GM12878 (cell line): ENCODE measurements around the gene TAS2R60. TPM values are rescaled to one million over a fixed set of nuclear protein-coding genes. Genes with fewer than 3 reads are reported as not detected.

Source experiments
- ATAC-seq: fragments of 200-7000 bp; cut with Tn5 transposase; 3 replicates; pipeline ENCODE4 v1.9.1; 2020; ENCODE audit warnings: mild to moderate bottlenecking, moderate library complexity
- BruUV-seq: library from RNA; stranded (reverse); fragments of 400-500 nt; replicated peaks from 2 replicates; lab custom pipeline; 2021; lab: Mats Ljungman, UMichigan
- CTCF ChIA-PET: fragments of 300-600 bp; sonication (Branson Sonifier 250); formaldehyde crosslinking; extraction: SDS; loops from one replicate; lab custom pipeline; 2021; ENCODE audit warnings: inconsistent platforms; lab: Yijun Ruan, JAX
- POLR2A ChIA-PET: fragments of 350-600 bp; formaldehyde crosslinking; extraction: SDS; loops from one replicate; lab custom pipeline; 2021; ENCODE audit warnings: inconsistent platforms; lab: Charles Lee
- RAD21 ChIA-PET: fragments of 300-600 bp; sonication (Branson Sonifier 250); formaldehyde crosslinking; loops from one replicate; lab custom pipeline; 2023; ENCODE audit warnings: antibody characterized with exemption; ENCODE audit not compliant: unreplicated experiment; lab: Charles Lee
- SMC1A ChIA-PET: fragments of 300-600 bp; sonication (Branson Sonifier 250); formaldehyde crosslinking; loops from one replicate; lab custom pipeline; 2023; ENCODE audit not compliant: unreplicated experiment, uncharacterized antibody; lab: Charles Lee
- DNase-seq: peaks from one replicate; pipeline ENCODE4 v3.0.0-alpha.2; 2011; ENCODE audit warnings: low read depth, low spot score
- FAIRE-seq: peaks from 3 replicates; lab custom pipeline; 2011; peaks lifted over from hg19 to GRCh38; lab: Jason Lieb, UNC
- H2AFZ ChIP-seq: 2 replicates; pipeline ENCODE4 v1.6.0; 2011; ENCODE audit warnings: low read depth, low read length, control low read depth; ENCODE audit not compliant: control insufficient read depth
- H3K27ac ChIP-seq: 2 replicates; pipeline ENCODE4 v1.5.1; 2011; ENCODE audit warnings: control low read depth; ENCODE audit not compliant: control insufficient read depth, insufficient read depth
- H3K27me3 ChIP-seq, 2 experiments: replicated peaks in 1 of 2; 2 replicates each; pipeline versions ENCODE4 v1.6.0 to v1.6.1; 2011; ENCODE audit warnings: low read length in 1 of 2; ENCODE audit not compliant: control insufficient read depth in 2 of 2, insufficient read depth in 2 of 2
- H3K36me3 ChIP-seq, 2 experiments: 2 replicates each; pipeline ENCODE4 v1.5.1; 2011; ENCODE audit warnings: low read length in 1 of 2; ENCODE audit not compliant: control insufficient read depth in 2 of 2, insufficient read depth in 2 of 2
- H3K4me1 ChIP-seq: 2 replicates; pipeline ENCODE4 v1.6.1; 2011; ENCODE audit warnings: mild to moderate bottlenecking, low read length, moderate library complexity, mixed read lengths; ENCODE audit not compliant: control insufficient read depth, insufficient read depth
- H3K4me2 ChIP-seq: 2 replicates; pipeline ENCODE4 v1.6.0; 2011; ENCODE audit warnings: control low read depth; ENCODE audit not compliant: control insufficient read depth, insufficient read depth
- H3K4me3 ChIP-seq: fragments of 200-600 bp; sonication (generic); 2 replicates; pipeline ENCODE4 v1.5.1; 2016
- H3K79me2 ChIP-seq: 2 replicates; pipeline ENCODE4 v1.6.0; 2011; ENCODE audit warnings: low read length; ENCODE audit not compliant: control insufficient read depth, insufficient read depth
- H3K9ac ChIP-seq: 2 replicates; pipeline ENCODE4 v1.8.0; 2011; ENCODE audit warnings: low read length, control low read depth, mixed read lengths; ENCODE audit not compliant: control insufficient read depth, insufficient read depth
- H3K9me3 ChIP-seq: replicated peaks from 3 replicates; pipeline ENCODE4 v1.5.1; 2011; ENCODE audit warnings: mild to moderate bottlenecking, low read length; ENCODE audit not compliant: control insufficient read depth, insufficient read depth
- H4K20me1 ChIP-seq: 2 replicates; pipeline ENCODE4 v1.6.0; 2011; ENCODE audit not compliant: control insufficient read depth, insufficient read depth
- BCL11A ChIP-seq: IDR thresholded peaks from 2 replicates; pipeline ENCODE4 v1.6.1; 2011; ENCODE audit warnings: low read depth, low read length
- BMI1 ChIP-seq: fragments of 450-650 bp; IDR thresholded peaks from 2 replicates; pipeline ENCODE4 v1.6.1; 2016; ENCODE audit warnings: mild to moderate bottlenecking, moderate library complexity, borderline replicate concordance
- BRCA1 ChIP-seq: IDR thresholded peaks from 2 replicates; pipeline ENCODE4 v1.6.1; 2011; ENCODE audit warnings: low read depth, low read length, improper control_type of control experiment
- CBFB ChIP-seq: IDR thresholded peaks from 2 replicates; pipeline ENCODE4 v1.6.1; 2016; ENCODE audit warnings: antibody characterized with exemption, low read depth
- CEBPB ChIP-seq, 2 experiments: fragments of 150-350 bp in 1 of 2; IDR thresholded peaks; 2 replicates each; pipeline ENCODE4 v1.6.1; 2012 to 2014; ENCODE audit warnings: low read depth in 2 of 2, low read length in 2 of 2, borderline replicate concordance in 1 of 2, inconsistent platforms in 1 of 2
- HDAC6 ChIP-seq: fragments of 200-600 bp; sonication (generic); IDR thresholded peaks from one replicate; pipeline ENCODE4 v1.8.0; 2017; ENCODE audit warnings: antibody characterized with exemption; ENCODE audit not compliant: unreplicated experiment
- KDM1A ChIP-seq: fragments of 200-600 bp; sonication (generic); IDR thresholded peaks from 2 replicates; pipeline ENCODE4 v1.6.1; 2016; ENCODE audit warnings: borderline replicate concordance
- KLF5 ChIP-seq: fragments of 450-650 bp; IDR thresholded peaks from 2 replicates; pipeline ENCODE4 v1.6.1; 2014; ENCODE audit warnings: mild to moderate bottlenecking; ENCODE audit not compliant: partially characterized antibody
- LARP7 ChIP-seq: fragments of 450-650 bp; IDR thresholded peaks from 2 replicates; pipeline ENCODE4 v1.6.1; 2017; ENCODE audit warnings: mild to moderate bottlenecking
- MEF2A ChIP-seq: IDR thresholded peaks from 2 replicates; pipeline ENCODE4 v1.6.1; 2011; ENCODE audit warnings: low read depth, mild to moderate bottlenecking, low read length, moderate library complexity; ENCODE audit not compliant: insufficient read depth
- MLLT1 ChIP-seq: fragments of 450-650 bp; IDR thresholded peaks from 2 replicates; pipeline ENCODE4 v1.6.1; 2016; ENCODE audit warnings: mild to moderate bottlenecking
- NR2C2 ChIP-seq: IDR thresholded peaks from 2 replicates; pipeline ENCODE4 v1.6.1; 2011; ENCODE audit warnings: borderline replicate concordance, low read depth; ENCODE audit not compliant: control insufficient read depth, insufficient read length
- NR2F1 ChIP-seq: fragments of 450-650 bp; conservative IDR thresholded peaks from 2 replicates; pipeline ENCODE4 v1.6.1; 2017; ENCODE audit warnings: mild to moderate bottlenecking
- PAX5 ChIP-seq: IDR thresholded peaks from 2 replicates; pipeline ENCODE4 v1.6.1; 2011; ENCODE audit warnings: low read depth, low read length, borderline replicate concordance
- PAX8 ChIP-seq: fragments of 450-650 bp; IDR thresholded peaks from 2 replicates; pipeline ENCODE4 v1.6.1; 2017; ENCODE audit warnings: mild to moderate bottlenecking, moderate library complexity
- SIX5 ChIP-seq: IDR thresholded peaks from 2 replicates; pipeline ENCODE4 v1.6.1; 2011; ENCODE audit warnings: mild to moderate bottlenecking, low read depth, low read length, moderate library complexity; ENCODE audit not compliant: severe bottlenecking
- in situ Hi-C: fragments of 300-500 bp; cut with MboI; formaldehyde crosslinking; loops from 9 replicates; pipeline ENCODE4 v1.14.3; 2018; ENCODE audit warnings: mixed read lengths
- intact Hi-C: fragments of 100-400 bp; cut with micrococcal nuclease; formaldehyde crosslinking; loops from one replicate; pipeline ENCODE4 v1.14.2; 2022; ENCODE audit not compliant: unreplicated experiment
- polyA plus RNA-seq, 11 experiments: library from polyadenylated mRNA; depleted of rRNA in 4 of 11; unstranded in 6 of 11; stranded (reverse) in 5 of 11; fragments of >200 nt; fragmentation: Nextera tagmentation in 4 of 11; fragmentation: Illumina TruSeq in 1 of 11; extraction: Ambion mirVana in 4 of 11; extraction: Trizol in 1 of 11; gene quantifications; 1 replicate in 1 of 11; 2 replicates in 10 of 11; pipeline versions ENCODE4 v1.2.1 to v1.2.3, GENCODE V29; 2011 to 2016; ENCODE audit warnings: inconsistent platforms in 2 of 11, missing spikeins in 2 of 11, low read depth in 1 of 11
- total RNA-seq, 4 experiments: library from RNA; depleted of rRNA in 3 of 4; stranded (reverse); fragments of >200 nt in 3 of 4; fragmentation: Illumina TruSeq in 1 of 4; extraction: Trizol in 1 of 4; gene quantifications; 2 replicates each; pipeline versions ENCODE4 v1.2.1 to v1.2.3, GENCODE V29; 2013 to 2021
- TF ChIP-seq, protein P1 (sequence below): fragments of 150-350 bp; IDR thresholded peaks from 2 replicates; pipeline ENCODE4 v1.6.1; 2016; ENCODE audit warnings: low read depth, low read length
- TF ChIP-seq, protein P2 (sequence below): fragments of 450-650 bp; formaldehyde crosslinking; IDR thresholded peaks from 2 replicates; pipeline ENCODE4 v1.4.0; 2020; ENCODE audit warnings: mild to moderate bottlenecking, moderate library complexity

The TAS2R60 gene
- total and polyA plus RNA-seq, 10 of the 15 experiments (the other 5 are each of a cell fraction or from before 2014, with no cell fraction given) = not detected

- DNase-seq (no peak), ATAC-seq (no peak), FAIRE-seq (no peak)
- intact Hi-C loops (no loop called here), in situ Hi-C loops (no loop called here)
- no peak overlapping the region for H3K9ac ChIP-seq
- H3K4me2 ChIP-seq = no peak overlapping the region
- RAD21 ChIA-PET = no interaction called here
- no peaks in the 10 kb centered on the region for H3K9me3 ChIP-seq
- H3K79me2 ChIP-seq = no peaks in the 10 kb centered on the region
- CTCF ChIA-PET = interaction anchor here (1.0 kb wide), 2 partner anchors 24 to 181 kb away, joined by 3 read pairs; no protein-coding TSS in a partner anchor
- H2AFZ ChIP-seq = no peak overlapping the region
- no peak overlapping the region for H3K4me3 ChIP-seq
- SMC1A ChIA-PET = interaction anchor here (0.6 kb wide), 1 partner anchor 1194 kb away, joined by 3 read pairs; no protein-coding TSS in a partner anchor
- no TSS peak for BruUV-seq
- H3K36me3 ChIP-seq = no peaks in the 10 kb centered on the region
- H4K20me1 ChIP-seq = no peaks in the 10 kb centered on the region
- H3K27ac ChIP-seq = no peak overlapping the region
- TF ChIP-seq CEBPB (IDR thresholded peaks at IDR 0.05; ENCODE audit: borderline replicate concordance in 1 of 2, low read depth in 2 of 2, low read length in 2 of 2) = no peak
- no peak for TF ChIP-seq NR2C2
- TF ChIP-seq, protein P1, sequence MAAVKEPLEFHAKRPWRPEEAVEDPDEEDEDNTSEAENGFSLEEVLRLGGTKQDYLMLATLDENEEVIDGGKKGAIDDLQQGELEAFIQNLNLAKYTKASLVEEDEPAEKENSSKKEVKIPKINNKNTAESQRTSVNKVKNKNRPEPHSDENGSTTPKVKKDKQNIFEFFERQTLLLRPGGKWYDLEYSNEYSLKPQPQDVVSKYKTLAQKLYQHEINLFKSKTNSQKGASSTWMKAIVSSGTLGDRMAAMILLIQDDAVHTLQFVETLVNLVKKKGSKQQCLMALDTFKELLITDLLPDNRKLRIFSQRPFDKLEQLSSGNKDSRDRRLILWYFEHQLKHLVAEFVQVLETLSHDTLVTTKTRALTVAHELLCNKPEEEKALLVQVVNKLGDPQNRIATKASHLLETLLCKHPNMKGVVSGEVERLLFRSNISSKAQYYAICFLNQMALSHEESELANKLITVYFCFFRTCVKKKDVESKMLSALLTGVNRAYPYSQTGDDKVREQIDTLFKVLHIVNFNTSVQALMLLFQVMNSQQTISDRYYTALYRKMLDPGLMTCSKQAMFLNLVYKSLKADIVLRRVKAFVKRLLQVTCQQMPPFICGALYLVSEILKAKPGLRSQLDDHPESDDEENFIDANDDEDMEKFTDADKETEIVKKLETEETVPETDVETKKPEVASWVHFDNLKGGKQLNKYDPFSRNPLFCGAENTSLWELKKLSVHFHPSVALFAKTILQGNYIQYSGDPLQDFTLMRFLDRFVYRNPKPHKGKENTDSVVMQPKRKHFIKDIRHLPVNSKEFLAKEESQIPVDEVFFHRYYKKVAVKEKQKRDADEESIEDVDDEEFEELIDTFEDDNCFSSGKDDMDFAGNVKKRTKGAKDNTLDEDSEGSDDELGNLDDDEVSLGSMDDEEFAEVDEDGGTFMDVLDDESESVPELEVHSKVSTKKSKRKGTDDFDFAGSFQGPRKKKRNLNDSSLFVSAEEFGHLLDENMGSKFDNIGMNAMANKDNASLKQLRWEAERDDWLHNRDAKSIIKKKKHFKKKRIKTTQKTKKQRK = no peak
- no peak for TF ChIP-seq LARP7
- TF ChIP-seq BCL11A = no peak
- no peak for TF ChIP-seq MEF2A
- TF ChIP-seq MLLT1 = no peak
- no peak for TF ChIP-seq KLF5
- no peak for TF ChIP-seq PAX5
- TF ChIP-seq SIX5 = no peak
- TF ChIP-seq NR2F1 = no peak
- TF ChIP-seq PAX8 = no peak
- TF ChIP-seq KDM1A = no peak
- TF ChIP-seq BRCA1 = no peak
- TF ChIP-seq CBFB = no peak
- TF ChIP-seq BMI1 = no peak
- no peak for TF ChIP-seq HDAC6
- TF ChIP-seq, protein P2, sequence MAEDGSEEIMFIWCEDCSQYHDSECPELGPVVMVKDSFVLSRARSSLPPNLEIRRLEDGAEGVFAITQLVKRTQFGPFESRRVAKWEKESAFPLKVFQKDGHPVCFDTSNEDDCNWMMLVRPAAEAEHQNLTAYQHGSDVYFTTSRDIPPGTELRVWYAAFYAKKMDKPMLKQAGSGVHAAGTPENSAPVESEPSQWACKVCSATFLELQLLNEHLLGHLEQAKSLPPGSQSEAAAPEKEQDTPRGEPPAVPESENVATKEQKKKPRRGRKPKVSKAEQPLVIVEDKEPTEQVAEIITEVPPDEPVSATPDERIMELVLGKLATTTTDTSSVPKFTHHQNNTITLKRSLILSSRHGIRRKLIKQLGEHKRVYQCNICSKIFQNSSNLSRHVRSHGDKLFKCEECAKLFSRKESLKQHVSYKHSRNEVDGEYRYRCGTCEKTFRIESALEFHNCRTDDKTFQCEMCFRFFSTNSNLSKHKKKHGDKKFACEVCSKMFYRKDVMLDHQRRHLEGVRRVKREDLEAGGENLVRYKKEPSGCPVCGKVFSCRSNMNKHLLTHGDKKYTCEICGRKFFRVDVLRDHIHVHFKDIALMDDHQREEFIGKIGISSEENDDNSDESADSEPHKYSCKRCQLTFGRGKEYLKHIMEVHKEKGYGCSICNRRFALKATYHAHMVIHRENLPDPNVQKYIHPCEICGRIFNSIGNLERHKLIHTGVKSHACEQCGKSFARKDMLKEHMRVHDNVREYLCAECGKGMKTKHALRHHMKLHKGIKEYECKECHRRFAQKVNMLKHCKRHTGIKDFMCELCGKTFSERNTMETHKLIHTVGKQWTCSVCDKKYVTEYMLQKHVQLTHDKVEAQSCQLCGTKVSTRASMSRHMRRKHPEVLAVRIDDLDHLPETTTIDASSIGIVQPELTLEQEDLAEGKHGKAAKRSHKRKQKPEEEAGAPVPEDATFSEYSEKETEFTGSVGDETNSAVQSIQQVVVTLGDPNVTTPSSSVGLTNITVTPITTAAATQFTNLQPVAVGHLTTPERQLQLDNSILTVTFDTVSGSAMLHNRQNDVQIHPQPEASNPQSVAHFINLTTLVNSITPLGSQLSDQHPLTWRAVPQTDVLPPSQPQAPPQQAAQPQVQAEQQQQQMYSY (CRISPR knock-in tag) = no peak
- no peaks in the 10 kb centered on the region for H3K4me1 ChIP-seq
- H3K27me3 ChIP-seq = no peaks in the 10 kb centered on the region
- POLR2A ChIA-PET = no interaction called here
These were observed 37.2 kb downstream of the TAS2R60 start for GRCh38 chr7:143480501-143480900.
